NOMO-1 (cell line): ENCODE measurements around the gene BAG1.

Experiments used
- DNase-seq, 2 experiments: peaks; one replicate each; lab custom pipeline; 2025; ENCODE audit not compliant: unreplicated experiment in 2 of 2; lab: John Stamatoyannopoulos, UW

The BAG1 gene

GRCh38 chr9:33245341-33245740 lies 19.2 kb downstream of the BAG1 start:
- DNase-seq, result no peak

- DNase-seq, result no peak
Observed at GRCh38 chr9:33244137-33244784, 20.2 kb downstream of the BAG1 start.

GRCh38 chr9:33242609-33243134 lies 21.8 kb downstream of the BAG1 start:
- DNase-seq, result no peak

GRCh38 chr9:33241298-33241697 lies 23.2 kb downstream of the BAG1 start:
- DNase-seq, result no peak

GRCh38 chr9:33239921-33240320 lies 24.6 kb downstream of the BAG1 start, which contains the start of gene SPINK4:
TSS of gene SPINK4 (plus strand) at chr9:33240167. CDS start at chr9:33240209, 42 bp downstream.
- DNase-seq, result no peak

- no peak for DNase-seq
Observed at GRCh38 chr9:33236571-33236970, 27.9 kb downstream of the BAG1 start.

GRCh38 chr9:33234511-33235467 lies 29.7 kb downstream of the BAG1 start:
- no peak for DNase-seq

- DNase-seq, result no peak
Observed at GRCh38 chr9:33233626-33234342, 30.7 kb downstream of the BAG1 start.

GRCh38 chr9:33232815-33233214 lies 31.7 kb downstream of the BAG1 start:
- DNase-seq, result no peak

- DNase-seq, result no peak
Observed at GRCh38 chr9:33231623-33231942, 32.9 kb downstream of the BAG1 start.

GRCh38 chr9:33230756-33231622 lies 33.5 kb downstream of the BAG1 start:
- no peak for DNase-seq

GRCh38 chr9:33229359-33230114 lies 35.0 kb downstream of the BAG1 start:
- DNase-seq, result no peak

GRCh38 chr9:33228606-33229005 lies 35.9 kb downstream of the BAG1 start:
- DNase-seq, result no peak

- DNase-seq, result no peak
Observed at GRCh38 chr9:33227741-33228140, 36.8 kb downstream of the BAG1 start.

GRCh38 chr9:33227008-33227398 lies 37.5 kb downstream of the BAG1 start:
- peak; percentile 96 to 99 for DNase-seq

- DNase-seq, result peak; percentile 85 to 94
Observed at GRCh38 chr9:33225319-33226147, 39.0 kb downstream of the BAG1 start.

- no peak for DNase-seq
Observed at GRCh38 chr9:33223696-33224095, 40.8 kb downstream of the BAG1 start.

GRCh38 chr9:33222031-33222430 lies 42.5 kb downstream of the BAG1 start:
- DNase-seq, result no peak

GRCh38 chr9:33221568-33221884 lies 43.0 kb downstream of the BAG1 start:
- no peak for DNase-seq
